GM12892 (cell line): ENCODE data around the gene ERCC6.

Experiments
- POLR2A ChIP-seq: IDR thresholded peaks from 2 replicates; pipeline ENCODE4 v1.6.1; 2011; ENCODE audit warnings: low read depth, low read length, control low read depth
- POLR2AphosphoS5 ChIP-seq: IDR thresholded peaks from 2 replicates; pipeline ENCODE4 v1.6.1; 2011; ENCODE audit warnings: low read depth, low read length, control low read depth

DNA sequence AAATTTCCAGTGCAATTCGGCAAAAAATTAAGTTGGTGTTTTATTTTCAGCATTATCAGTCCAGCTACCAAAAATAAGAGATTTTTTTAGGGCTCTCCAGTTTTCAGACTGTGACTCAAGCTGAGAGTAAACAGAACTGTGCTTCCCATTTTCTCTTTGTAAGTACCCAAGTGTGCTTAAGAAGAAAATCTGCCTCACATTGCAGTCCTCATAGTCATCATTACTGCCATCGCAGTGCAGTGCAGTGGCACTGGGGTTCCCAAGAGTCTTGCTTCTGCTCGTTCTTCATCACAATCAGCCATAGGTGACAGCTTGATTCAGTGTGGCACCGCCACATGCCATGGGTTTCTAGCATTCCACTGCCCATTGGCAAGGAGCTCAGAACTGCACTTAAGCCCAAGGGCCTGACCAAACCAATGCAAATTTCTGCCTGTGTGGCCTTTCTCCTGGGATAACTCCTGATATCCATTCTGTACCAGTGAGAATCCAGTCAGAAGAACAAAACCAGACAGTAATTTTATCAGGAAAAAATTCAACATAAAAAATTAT lies 25.6 kb upstream of the ERCC6 start:
- TF ChIP-seq POLR2AphosphoS5 (no peak), POLR2A (no peak)
